Endothelial cell (in vitro differentiated cells): Measurements from ENCODE around the gene PAPOLB. TPM values are rescaled to one million over a fixed set of nuclear protein-coding genes. Genes with fewer than 3 reads are reported as not detected.

ENCODE experiments used
- DNase-seq: peaks from one replicate; pipeline ENCODE4 v3.0.0; 2021; ENCODE audit warnings: low spot score
- H3K27ac Mint-ChIP-seq: one replicate; pipeline ENCODE4 v1.8.0; 2021; ENCODE audit warnings: mixed read lengths, inconsistent platforms; ENCODE audit not compliant: unreplicated experiment
- H3K27me3 Mint-ChIP-seq: one replicate; pipeline ENCODE4 v1.8.0; 2021; ENCODE audit warnings: mild to moderate bottlenecking, moderate library complexity, mixed read lengths, inconsistent platforms; ENCODE audit not compliant: unreplicated experiment
- H3K36me3 Mint-ChIP-seq: one replicate; pipeline ENCODE4 v1.8.0; 2021; ENCODE audit warnings: mild to moderate bottlenecking, low read depth, mixed read lengths, inconsistent platforms; ENCODE audit not compliant: unreplicated experiment
- H3K4me1 Mint-ChIP-seq: one replicate; pipeline ENCODE4 v1.8.0; 2021; ENCODE audit warnings: mild to moderate bottlenecking, mixed read lengths, inconsistent platforms; ENCODE audit not compliant: unreplicated experiment
- H3K4me3 Mint-ChIP-seq: one replicate; pipeline ENCODE4 v1.8.0; 2021; ENCODE audit warnings: mild to moderate bottlenecking, mixed read lengths, inconsistent platforms; ENCODE audit not compliant: unreplicated experiment
- H3K9me3 Mint-ChIP-seq: one replicate; pipeline ENCODE4 v1.8.0; 2021; ENCODE audit warnings: mixed read lengths, inconsistent platforms; ENCODE audit not compliant: unreplicated experiment
- CTCF ChIP-seq: fragments of 200-600 bp; sonication (generic); IDR thresholded peaks from one replicate; pipeline ENCODE4 v1.5.0; 2021; ENCODE audit warnings: antibody characterized with exemption; ENCODE audit not compliant: unreplicated experiment
- total RNA-seq: library from RNA; stranded (reverse); fragmentation: NEBNext Ultra II Directional; extraction: Animal tissue kit (Norgen Biotek cat#: 25700); gene quantifications from one replicate; pipeline ENCODE4 v1.2.1, GENCODE V29; 2021; ENCODE audit not compliant: unreplicated experiment

Gene PAPOLB
- total RNA-seq, 1 donor from 2014 or later: 0.10 TPM

DNA sequence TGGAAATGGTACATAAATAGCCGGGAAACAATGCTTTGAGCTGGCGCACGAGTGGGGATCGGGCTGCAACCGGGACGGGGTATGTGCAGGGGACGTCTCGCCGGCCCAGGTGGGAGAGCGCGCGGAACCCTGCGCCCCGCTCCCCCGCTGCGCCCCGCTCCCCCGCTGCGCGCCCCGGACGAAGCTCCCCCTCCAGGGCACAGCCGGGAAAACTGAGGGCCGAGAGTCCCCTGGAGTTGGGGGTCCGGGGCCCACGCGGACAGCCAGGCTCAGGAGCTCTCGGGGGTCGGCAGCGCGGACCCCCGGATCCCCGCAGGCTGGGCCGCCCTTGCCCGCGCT, 21.2 kb upstream of the PAPOLB start:
- Mint-ChIP-seq H3K4me1 (peaks cover 10% of the 10 kb centered on the region), H3K27me3 (peaks cover 18% of the 10 kb centered on the region), H3K27ac (no peak overlapping the region), H3K36me3 (no peaks in the 10 kb centered on the region), H3K4me3 (peak overlapping the region; percentile 90), H3K9me3 (no peaks in the 10 kb centered on the region)
- TF ChIP-seq CTCF: no peak
- no peak for DNase-seq

- Mint-ChIP-seq H3K4me1 (peaks cover 10% of the 10 kb centered on the region), H3K9me3 (no peaks in the 10 kb centered on the region), H3K4me3 (peak overlapping the region; percentile 90), H3K27ac (peak overlapping the region; percentile 27), H3K36me3 (no peaks in the 10 kb centered on the region), H3K27me3 (peaks cover 18% of the 10 kb centered on the region)
- TF ChIP-seq CTCF: no peak
- DNase-seq: peak; percentile 28
Measured at GRCh38 chr7:4882169-4883032, 20.6 kb upstream of the PAPOLB start.

GRCh38 chr7:4880218-4880617, 18.4 kb upstream of the PAPOLB start:
- no peaks in the 10 kb centered on the region for H3K36me3 Mint-ChIP-seq
- H3K9me3 Mint-ChIP-seq: no peaks in the 10 kb centered on the region
- no peak overlapping the region for H3K4me3 Mint-ChIP-seq
- peaks cover 16% of the 10 kb centered on the region for H3K27me3 Mint-ChIP-seq
- TF ChIP-seq CTCF: no peak
- no peak for DNase-seq
- peaks cover 10% of the 10 kb centered on the region for H3K4me1 Mint-ChIP-seq
- H3K27ac Mint-ChIP-seq: no peak overlapping the region

- Mint-ChIP-seq H3K27me3 (peaks cover 15% of the 10 kb centered on the region), H3K9me3 (no peaks in the 10 kb centered on the region), H3K4me1 (peaks cover 10% of the 10 kb centered on the region), H3K27ac (no peak overlapping the region), H3K36me3 (no peaks in the 10 kb centered on the region), H3K4me3 (no peak overlapping the region)
- TF ChIP-seq CTCF: no peak
- no peak for DNase-seq
Measured at GRCh38 chr7:4879396-4880081, 17.7 kb upstream of the PAPOLB start.
